CD4-positive, alpha-beta memory T cell (primary cell): ENCODE results near the gene SLC9A9. TPM values are rescaled to one million over a fixed set of nuclear protein-coding genes. Genes with fewer than 3 reads are reported as not detected.

Experiments used
- CTCF ChIA-PET: fragments of 350-600 bp; sonication (Branson Sonifier 250); formaldehyde crosslinking; loops from one replicate; lab custom pipeline; 2021; ENCODE audit warnings: inconsistent platforms; ENCODE audit not compliant: partially characterized antibody; lab: Charles Lee
- POLR2A ChIA-PET: fragments of 350-600 bp; sonication (Branson Sonifier 250); formaldehyde crosslinking; loops from one replicate; lab custom pipeline; 2021; ENCODE audit not compliant: partially characterized antibody; lab: Charles Lee
- DNase-seq, 5 donors: peaks; one replicate each; pipeline versions ENCODE4 v3.0.0 to v3.0.0-alpha.2; 2020 to 2022; ENCODE audit warnings: mixed read lengths in 1 of 5
- H3K27ac ChIP-seq: one replicate; pipeline ENCODE4 v1.7.0; 2013; ENCODE audit warnings: low read depth, low read length
- H3K27me3 ChIP-seq: 2 replicates; pipeline ENCODE4 v1.7.0; 2013; ENCODE audit warnings: mild to moderate bottlenecking, low read length, moderate library complexity; ENCODE audit not compliant: insufficient read depth
- H3K36me3 ChIP-seq: 2 replicates; pipeline ENCODE4 v1.7.0; 2013; ENCODE audit warnings: mild to moderate bottlenecking, low read length, moderate library complexity; ENCODE audit not compliant: insufficient read depth
- H3K4me1 ChIP-seq: 2 replicates; pipeline ENCODE4 v1.7.0; 2013; ENCODE audit warnings: mild to moderate bottlenecking, low read length, moderate library complexity; ENCODE audit not compliant: insufficient read depth
- H3K4me3 ChIP-seq, 2 donors: one replicate each; pipeline ENCODE4 v1.7.0; 2013; ENCODE audit warnings: low read length in 2 of 2, mild to moderate bottlenecking in 1 of 2
- H3K9me3 ChIP-seq, 2 donors: one replicate each; pipeline ENCODE4 v1.7.0; 2013; ENCODE audit warnings: low read length in 2 of 2, control low read depth in 1 of 2; ENCODE audit not compliant: control insufficient read depth in 1 of 2
- H3K27ac Mint-ChIP-seq, 7 donors: one replicate each; pipeline ENCODE4 v1.8.0; 2020 to 2021; ENCODE audit warnings: mixed read lengths in 7 of 7, mild to moderate bottlenecking in 6 of 7, inconsistent platforms in 3 of 7, moderate library complexity in 3 of 7
- H3K27me3 Mint-ChIP-seq, 2 donors: one replicate each; pipeline ENCODE4 v1.8.0; 2020 to 2021; ENCODE audit warnings: mixed read lengths in 2 of 2
- H3K36me3 Mint-ChIP-seq, 2 donors: one replicate each; pipeline ENCODE4 v1.8.0; 2020 to 2021; ENCODE audit warnings: mixed read lengths in 2 of 2, inconsistent platforms in 1 of 2, mild to moderate bottlenecking in 1 of 2
- H3K4me1 Mint-ChIP-seq, 4 donors: one replicate each; pipeline ENCODE4 v1.8.0; 2020 to 2021; ENCODE audit warnings: mixed read lengths in 4 of 4, mild to moderate bottlenecking in 1 of 4
- H3K4me3 Mint-ChIP-seq, 8 donors: one replicate each; pipeline ENCODE4 v1.8.0; 2020 to 2021; ENCODE audit warnings: mixed read lengths in 8 of 8, mild to moderate bottlenecking in 7 of 8, moderate library complexity in 6 of 8, inconsistent platforms in 3 of 8
- H3K9me3 Mint-ChIP-seq, 8 donors: one replicate each; pipeline ENCODE4 v1.8.0; 2020 to 2021; ENCODE audit warnings: mixed read lengths in 8 of 8, mild to moderate bottlenecking in 5 of 8, inconsistent platforms in 3 of 8, moderate library complexity in 1 of 8
- intact Hi-C: fragments of 100-400 bp; cut with micrococcal nuclease; formaldehyde crosslinking; loops from one replicate; pipeline ENCODE4 v1.15.1; 2023
- polyA plus RNA-seq, 2 donors: library from polyadenylated mRNA; unstranded; fragments of 300-500 nt; fragmentation: Illumina TruSeq; gene quantifications; one replicate each; pipeline ENCODE4 v1.2.3, GENCODE V29; 2021
- total RNA-seq, 2 experiments: library from RNA; stranded (reverse); gene quantifications; one replicate each; pipeline ENCODE4 v1.2.3, GENCODE V29; 2021

Gene SLC9A9
- total and polyA plus RNA-seq, 4 experiments from 2014 or later, result 30.8 to 35.5 (median 34.4) TPM

DNA sequence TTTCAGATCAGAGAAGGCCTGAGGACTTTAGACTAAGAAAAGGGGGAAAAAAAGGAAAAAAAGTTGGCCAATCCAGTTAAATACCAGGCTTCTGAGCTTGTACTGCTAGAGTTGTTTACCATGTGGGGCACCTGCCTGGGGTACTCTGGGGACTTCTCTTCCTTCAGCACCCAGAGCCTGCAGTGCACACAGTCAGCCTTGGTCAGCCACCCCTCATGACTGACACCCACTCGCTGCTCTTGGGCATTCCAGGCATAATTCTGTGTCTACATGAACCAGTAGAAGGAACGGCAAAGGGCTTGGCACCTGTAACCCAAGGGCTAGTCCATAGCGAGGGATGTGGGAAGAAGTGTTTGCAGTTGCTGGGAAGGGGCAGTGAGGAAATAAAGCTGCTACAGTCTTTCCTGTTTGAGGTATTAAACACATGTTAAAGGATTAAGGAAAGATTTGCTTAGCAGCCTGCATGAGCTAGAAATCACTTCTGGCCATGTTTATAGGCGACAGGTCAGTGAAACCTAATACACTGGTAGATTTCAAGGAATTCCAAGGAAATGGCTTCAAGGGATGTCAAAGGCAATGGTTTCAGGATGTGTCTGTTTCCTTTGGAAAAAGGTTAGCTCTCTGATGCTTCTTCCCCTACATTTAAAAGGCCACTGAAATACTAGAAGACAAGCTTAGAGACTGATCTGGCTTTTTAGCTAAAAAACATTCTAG, 496.2 kb downstream of the SLC9A9 start:
- no peaks in the 10 kb centered on the region for H3K9me3 Mint-ChIP-seq
- H3K36me3 ChIP-seq, result no peaks in the 10 kb centered on the region
- H3K27ac Mint-ChIP-seq, result peak overlapping the region in 2 of 7 donors; percentile 16
- H3K4me1 ChIP-seq, result peaks cover 25% of the 10 kb centered on the region
- H3K4me3 Mint-ChIP-seq, result no peak overlapping the region
- peaks cover 23 to 35% (median 32%) of the 10 kb centered on the region in 4 donors for H3K4me1 Mint-ChIP-seq
- H3K4me3 ChIP-seq, result no peak overlapping the region
- H3K27ac ChIP-seq, result no peak overlapping the region
- H3K27me3 ChIP-seq, result no peaks in the 10 kb centered on the region
- POLR2A ChIA-PET, result interaction anchor here (0.9 to 1.5 kb wide), 2 partner anchors 11 to 232 kb away, joined by 3 read pairs; partner anchors contain the start of gene CHST2
- H3K36me3 Mint-ChIP-seq, result peaks cover 2 to 22% of the 10 kb centered on the region in 2 donors
- CTCF ChIA-PET, result interaction anchor here (1.1 kb wide), 1 partner anchor 9 kb away, joined by 4 read pairs; no protein-coding TSS in a partner anchor
- no peak for DNase-seq
- intact Hi-C loops, result no loop called here
- H3K27me3 Mint-ChIP-seq, result no peaks in the 10 kb centered on the region
- no peaks in the 10 kb centered on the region for H3K9me3 ChIP-seq

DNA sequence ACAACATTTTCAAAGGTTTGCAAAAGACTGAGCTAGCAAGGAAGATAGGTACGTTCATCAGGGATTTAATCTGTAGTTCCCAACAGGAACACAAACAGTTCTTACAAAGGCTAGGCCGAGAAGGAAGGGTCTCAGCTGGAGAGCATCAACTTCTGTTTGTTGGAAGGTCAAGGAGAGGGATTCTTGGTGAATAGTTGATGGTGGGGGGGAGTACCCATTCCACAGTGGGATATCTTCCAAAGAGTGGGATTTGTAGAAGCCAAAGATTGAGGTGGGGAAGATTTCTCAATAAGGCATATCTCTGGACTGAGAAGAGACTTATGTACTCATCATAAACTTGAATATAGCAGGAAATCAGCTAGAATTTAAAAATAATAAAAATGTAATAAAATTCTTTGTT, 496.9 kb downstream of the SLC9A9 start:
- Mint-ChIP-seq H3K27me3 (no peaks in the 10 kb centered on the region), H3K36me3 (peaks cover 0 to 21% of the 10 kb centered on the region in 2 donors), H3K9me3 (no peaks in the 10 kb centered on the region), H3K4me1 (peaks cover 23 to 35% (median 34%) of the 10 kb centered on the region in 4 donors), H3K4me3 (no peak overlapping the region), H3K27ac (peak overlapping the region in 1 of 7 donors; percentile 56)
- H3K27me3 ChIP-seq, result no peaks in the 10 kb centered on the region
- intact Hi-C loops, result no loop called here
- no peaks in the 10 kb centered on the region for H3K36me3 ChIP-seq
- DNase-seq, result no peak
- POLR2A ChIA-PET, result interaction anchor here (0.9 to 1.5 kb wide), 2 partner anchors 12 to 232 kb away, joined by 3 read pairs; partner anchors contain the start of gene CHST2
- no peak overlapping the region for H3K4me3 ChIP-seq
- no peaks in the 10 kb centered on the region for H3K9me3 ChIP-seq
- no peak overlapping the region for H3K27ac ChIP-seq
- CTCF ChIA-PET, result no interaction called here
- H3K4me1 ChIP-seq, result peaks cover 25% of the 10 kb centered on the region

DNA sequence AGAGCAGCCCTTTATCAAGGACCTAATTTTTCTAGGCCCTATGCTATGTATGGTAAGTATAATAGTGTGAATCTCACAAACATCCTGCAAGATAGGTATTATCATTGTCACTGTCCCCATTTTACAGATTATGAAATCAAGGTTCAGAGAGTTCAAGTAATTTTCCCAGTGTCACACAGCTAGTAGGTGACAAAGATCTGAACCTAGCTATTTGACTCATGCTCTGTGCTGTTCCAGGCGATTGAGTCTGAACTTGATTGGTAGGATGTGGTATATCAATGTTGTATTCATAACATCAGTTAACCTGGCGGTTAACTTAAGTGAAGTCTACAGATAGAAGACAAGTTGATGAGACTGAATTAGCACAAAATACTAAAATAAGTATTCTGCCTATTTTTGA, 498.8 kb downstream of the SLC9A9 start:
- H3K4me1 Mint-ChIP-seq, result peaks cover 31 to 48% (median 47%) of the 10 kb centered on the region in 4 donors
- peak overlapping the region in 2 of 8 donors; percentile 6 to 52 for H3K4me3 Mint-ChIP-seq
- H3K4me1 ChIP-seq, result peaks cover 33% of the 10 kb centered on the region
- H3K27ac ChIP-seq, result no peak overlapping the region
- no peak for DNase-seq
- H3K36me3 ChIP-seq, result no peaks in the 10 kb centered on the region
- H3K27ac Mint-ChIP-seq, result peak overlapping the region in 3 of 7 donors; percentile 33 to 76 (median 63)
- no peak overlapping the region for H3K4me3 ChIP-seq
- intact Hi-C loops, result no loop called here
- ChIA-PET POLR2A (no interaction called here), CTCF (interaction anchor here (1.4 kb wide), 1 partner anchor 12 kb away, joined by 3 read pairs; no protein-coding TSS in a partner anchor)
- H3K27me3 ChIP-seq, result no peaks in the 10 kb centered on the region
- H3K9me3 ChIP-seq, result no peaks in the 10 kb centered on the region
- no peaks in the 10 kb centered on the region for H3K9me3 Mint-ChIP-seq
- no peaks in the 10 kb centered on the region for H3K27me3 Mint-ChIP-seq
- peaks cover 2 to 30% of the 10 kb centered on the region in 2 donors for H3K36me3 Mint-ChIP-seq

GRCh38 chr3:143348486-143349327, 499.6 kb downstream of the SLC9A9 start:
- no peak overlapping the region for H3K4me3 ChIP-seq

DNA sequence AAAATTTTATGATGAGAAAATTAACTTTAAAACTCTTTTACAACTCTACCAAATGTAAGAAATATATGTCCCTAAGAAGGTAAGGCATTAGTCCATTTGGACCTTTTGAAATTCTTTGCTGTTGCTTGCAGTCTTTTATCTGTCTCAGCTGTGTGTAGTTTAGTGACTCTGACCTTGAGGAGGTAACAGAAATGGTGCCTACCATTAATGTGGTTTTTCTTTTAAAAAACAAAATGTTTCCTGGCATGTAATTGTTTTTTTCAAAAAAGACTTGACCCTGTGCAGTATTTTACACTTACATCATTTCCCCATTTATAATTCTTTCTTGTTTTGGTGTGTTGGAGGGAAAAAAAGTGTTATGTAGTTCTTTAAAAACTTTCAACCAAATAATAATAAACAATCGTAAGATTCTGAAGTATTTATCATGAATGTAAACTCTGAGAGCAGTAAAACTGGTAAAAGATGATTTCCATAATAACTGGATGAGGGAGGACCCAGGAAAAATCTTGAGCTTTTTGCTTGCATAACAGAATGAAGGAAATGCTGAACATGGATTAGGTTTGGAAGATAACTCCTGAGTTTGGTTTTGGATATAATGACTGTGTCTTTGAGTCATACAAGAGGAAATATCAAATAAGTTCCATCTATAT, 503.6 kb downstream of the SLC9A9 start:
- H3K36me3 Mint-ChIP-seq, result peaks cover 2 to 16% of the 10 kb centered on the region in 2 donors
- Histone ChIP-seq H3K27me3 (no peaks in the 10 kb centered on the region), H3K36me3 (no peaks in the 10 kb centered on the region), H3K27ac (no peak overlapping the region), H3K4me3 (no peak overlapping the region), H3K4me1 (peaks cover 25% of the 10 kb centered on the region), H3K9me3 (no peaks in the 10 kb centered on the region)
- peaks cover 17 to 34% (median 32%) of the 10 kb centered on the region in 4 donors for H3K4me1 Mint-ChIP-seq
- peak overlapping the region in 1 of 7 donors; percentile 13 for H3K27ac Mint-ChIP-seq
- intact Hi-C loops, result no loop called here
- no peak overlapping the region for H3K4me3 Mint-ChIP-seq
- DNase-seq, result no peak
- no peaks in the 10 kb centered on the region for H3K9me3 Mint-ChIP-seq
- CTCF ChIA-PET, result no interaction called here
- no peaks in the 10 kb centered on the region for H3K27me3 Mint-ChIP-seq
- POLR2A ChIA-PET, result no interaction called here

More at GRCh38 chr3:143348486-143349327, 499.6 kb downstream of the SLC9A9 start:
- no peaks in the 10 kb centered on the region for H3K27me3 Mint-ChIP-seq
- no peaks in the 10 kb centered on the region for H3K36me3 ChIP-seq
- no peaks in the 10 kb centered on the region for H3K9me3 Mint-ChIP-seq
- H3K4me1 ChIP-seq, result peaks cover 33% of the 10 kb centered on the region
- H3K27me3 ChIP-seq, result no peaks in the 10 kb centered on the region
- ChIA-PET POLR2A (interaction anchor here (1.0 kb wide), 1 partner anchor 228 kb away, joined by 3 read pairs; no protein-coding TSS in a partner anchor), CTCF (interaction anchor here (1.4 kb wide), 1 partner anchor 13 kb away, joined by 3 read pairs; no protein-coding TSS in a partner anchor)
- H3K27ac ChIP-seq, result no peak overlapping the region
- H3K27ac Mint-ChIP-seq, result peak overlapping the region in 3 of 7 donors; percentile 33 to 76 (median 71)
- no peaks in the 10 kb centered on the region for H3K9me3 ChIP-seq
- intact Hi-C loops, result no loop called here
- H3K4me1 Mint-ChIP-seq, result peaks cover 28 to 49% (median 47%) of the 10 kb centered on the region in 4 donors
- peaks cover 2 to 25% of the 10 kb centered on the region in 2 donors for H3K36me3 Mint-ChIP-seq
- peak in 3 of 5 donors; percentile 5 to 12 (median 11) for DNase-seq
- H3K4me3 Mint-ChIP-seq, result peak overlapping the region in 7 of 8 donors; percentile 1 to 52 (median 27)

DNA sequence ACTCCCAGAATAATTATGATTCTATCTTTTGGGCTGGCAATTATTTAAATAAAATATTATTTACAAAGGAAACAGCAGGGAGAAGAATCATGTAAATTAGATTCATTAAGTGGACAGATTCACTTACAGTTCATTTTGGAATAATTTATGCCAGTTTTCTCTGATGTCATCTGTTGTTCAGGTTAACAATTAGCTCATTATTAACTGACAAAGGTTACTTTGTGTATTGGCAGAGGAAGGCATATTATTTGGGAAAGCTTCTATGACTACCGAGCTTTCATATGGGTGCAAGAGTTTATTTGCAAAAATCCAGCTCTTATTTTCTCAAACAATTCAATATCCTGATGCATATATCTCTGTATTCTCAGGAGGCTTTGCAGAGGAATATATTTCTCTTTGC, 504.3 kb downstream of the SLC9A9 start:
- Mint-ChIP-seq H3K4me3 (no peak overlapping the region), H3K27ac (no peak overlapping the region), H3K9me3 (no peaks in the 10 kb centered on the region), H3K4me1 (peaks cover 12 to 28% (median 25%) of the 10 kb centered on the region in 4 donors), H3K27me3 (no peaks in the 10 kb centered on the region), H3K36me3 (peaks cover 2 to 16% of the 10 kb centered on the region in 2 donors)
- ChIA-PET CTCF (interaction anchor here (0.9 kb wide), 1 partner anchor 9 kb away, joined by 4 read pairs; no protein-coding TSS in a partner anchor), POLR2A (no interaction called here)
- Histone ChIP-seq H3K4me3 (no peak overlapping the region), H3K9me3 (no peaks in the 10 kb centered on the region), H3K4me1 (peaks cover 18% of the 10 kb centered on the region), H3K36me3 (no peaks in the 10 kb centered on the region), H3K27me3 (no peaks in the 10 kb centered on the region), H3K27ac (no peak overlapping the region)
- intact Hi-C loops, result no loop called here
- no peak for DNase-seq
